K562 (cell line): Measurements from ENCODE around the gene MYCN. TPM values are rescaled to one million over a fixed set of nuclear protein-coding genes. Genes with fewer than 3 reads are reported as not detected.
A peak's percentile ranks its signal among the peaks of the same experiment; 100 is the strongest.

Source experiments
- ATAC-seq: fragments of 200-7000 bp; cut with Tn5 transposase; 3 replicates; pipeline ENCODE4 v1.9.1; 2020; ENCODE audit warnings: moderate library complexity
- BruUV-seq: library from RNA; stranded (reverse); fragments of 400-500 nt; replicated peaks from 2 replicates; lab custom pipeline; 2021; lab: Mats Ljungman, UMichigan
- CTCF ChIA-PET: fragments of 300-600 bp; formaldehyde crosslinking; extraction: SDS; loops from one replicate; lab custom pipeline; 2021; ENCODE audit warnings: low intra/inter-chr PET ratio; lab: Yijun Ruan, JAX
- POLR2A ChIA-PET: fragments of 300-600, 350-650 bp; sonication (Branson Sonifier 250); formaldehyde crosslinking; extraction: SDS; loops from one replicate; lab custom pipeline; 2021; ENCODE audit warnings: antibody characterized with exemption, inconsistent platforms; lab: Yijun Ruan, JAX
- DNase-seq, 4 experiments: peaks; one replicate each; pipeline versions ENCODE4 v3.0.0 to v3.0.0-alpha.2; 2011 to 2018; ENCODE audit warnings: low spot score in 3 of 4, mixed read lengths in 3 of 4; ENCODE audit errors: extremely low read depth in 1 of 4
- FAIRE-seq: peaks from 2 replicates; lab custom pipeline; 2011; peaks lifted over from hg19 to GRCh38; lab: Jason Lieb, UNC
- H2AFZ ChIP-seq: 2 replicates; pipeline ENCODE4 v1.6.0; 2011; ENCODE audit warnings: low read depth, low read length, control low read depth, inconsistent platforms
- H3K27ac ChIP-seq: fragments of 200-600 bp; 3 replicates; pipeline ENCODE4 v1.8.0; 2011; ENCODE audit warnings: low read depth, mild to moderate bottlenecking, control low read depth, inconsistent platforms, low read length, moderate library complexity, mixed read lengths; ENCODE audit errors: extremely low read depth
- H3K27me3 ChIP-seq, 2 experiments: fragments of 300-600 bp in 1 of 2; 2 replicates in 1 of 2; 3 replicates in 1 of 2; pipeline versions ENCODE4 v1.6.0 to v1.8.0; 2011; ENCODE audit warnings: inconsistent platforms in 2 of 2, low read length in 2 of 2, mild to moderate bottlenecking in 1 of 2, mixed read lengths in 1 of 2, moderate library complexity in 1 of 2; ENCODE audit not compliant: control insufficient read depth in 2 of 2, insufficient read depth in 2 of 2
- H3K36me3 ChIP-seq: fragments of 300-600 bp; 3 replicates; pipeline ENCODE4 v1.8.0; 2011; ENCODE audit warnings: mild to moderate bottlenecking, low read length, inconsistent platforms; ENCODE audit not compliant: control insufficient read depth, insufficient read depth
- H3K4me1 ChIP-seq, 2 experiments: fragments of 200-600 bp in 1 of 2; replicated peaks in 1 of 2; 2 replicates in 1 of 2; 3 replicates in 1 of 2; pipeline versions ENCODE4 v1.5.1 to v1.8.0; 2011; ENCODE audit warnings: inconsistent platforms in 2 of 2, low read length in 2 of 2, mild to moderate bottlenecking in 1 of 2, mixed read lengths in 1 of 2, moderate library complexity in 1 of 2; ENCODE audit not compliant: control insufficient read depth in 2 of 2, insufficient read depth in 2 of 2
- H3K4me2 ChIP-seq: 2 replicates; pipeline ENCODE4 v1.6.1; 2011; ENCODE audit warnings: low read length, control low read depth, inconsistent platforms, mixed read lengths; ENCODE audit not compliant: insufficient read depth
- H3K4me3 ChIP-seq: fragments of 200-600 bp; sonication (generic), shearing (Covaris generic); 2 replicates; pipeline ENCODE4 v1.5.1; 2016; ENCODE audit warnings: control low read depth, inconsistent platforms
- H3K79me2 ChIP-seq: fragments of 200-600 bp; 3 replicates; pipeline ENCODE4 v1.8.0; 2011; ENCODE audit warnings: low read length, inconsistent platforms; ENCODE audit not compliant: control insufficient read depth, insufficient read depth
- H3K9ac ChIP-seq, 2 experiments: 2 replicates each; pipeline versions ENCODE4 v1.6.0 to v1.6.1; 2011; ENCODE audit warnings: low read depth in 2 of 2, low read length in 2 of 2, control low read depth in 1 of 2, inconsistent platforms in 1 of 2, mild to moderate bottlenecking in 1 of 2, mixed read lengths in 1 of 2; ENCODE audit not compliant: insufficient read depth in 1 of 2
- H3K9me1 ChIP-seq: one replicate; pipeline ENCODE4 v1.6.0; 2011; ENCODE audit warnings: inconsistent platforms, mild to moderate bottlenecking, low read length, moderate library complexity; ENCODE audit not compliant: control insufficient read depth, insufficient read depth
- H3K9me3 ChIP-seq: replicated peaks from 2 replicates; pipeline ENCODE4 v1.5.1; 2011; ENCODE audit warnings: low read depth, low read length, inconsistent platforms; ENCODE audit not compliant: control insufficient read depth, insufficient read depth
- H4K20me1 ChIP-seq: replicated peaks from 2 replicates; pipeline ENCODE4 v1.6.1; 2011; ENCODE audit warnings: low read length, inconsistent platforms, mixed read lengths; ENCODE audit not compliant: control insufficient read depth, insufficient read depth
- CUX1 ChIP-seq: fragments of 200-800 bp; sonication (Bioruptor generic); IDR thresholded peaks from 2 replicates; pipeline ENCODE4 v1.6.1; 2016; ENCODE audit warnings: missing genetic modification characterization, missing compliant biosample characterization
- KDM4B ChIP-seq, 2 experiments: fragments of 450-650 bp in 1 of 2; sonication (generic) in 1 of 2; IDR thresholded peaks; 2 replicates each; pipeline ENCODE4 v1.6.1; 2016 to 2017; ENCODE audit warnings: borderline replicate concordance in 2 of 2, antibody characterized with exemption in 1 of 2, low read depth in 1 of 2, mild to moderate bottlenecking in 1 of 2
- TFE3 ChIP-seq: fragments of 450-650 bp; formaldehyde crosslinking; IDR thresholded peaks from 2 replicates; pipeline ENCODE4 v1.4.0; 2020; ENCODE audit warnings: mild to moderate bottlenecking, mixed read lengths
- ZNF507 ChIP-seq: conservative IDR thresholded peaks from 2 replicates; pipeline ENCODE4 v1.6.1; 2017; ENCODE audit warnings: missing genetic modification characterization, missing compliant biosample characterization
- WGBS: fragments of 100-300 bp; shearing (Covaris generic); methylation state at CpG from one replicate; pipeline ENCODE4 v1.1.6; 2016; ENCODE audit warnings: low coverage, mixed read lengths; ENCODE audit not compliant: insufficient coverage; ENCODE audit errors: missing lambda C conversion rate; 5-methylcytosine and 5-hydroxymethylcytosine counted together
- in situ Hi-C: fragments of 300-500 bp; cut with MboI; formaldehyde crosslinking; loops from 4 replicates; pipeline ENCODE4 v1.15.0; 2018; ENCODE audit warnings: inconsistent platforms, mixed read lengths
- intact Hi-C: fragments of 100-400 bp; cut with micrococcal nuclease; formaldehyde crosslinking; loops from 2 replicates; pipeline ENCODE4 v1.14.2; 2022
- polyA plus RNA-seq, 8 experiments: library from polyadenylated mRNA; depleted of rRNA in 4 of 8; stranded (reverse) in 5 of 8; unstranded in 3 of 8; fragments of >200 nt; fragmentation: Nextera tagmentation in 2 of 8; fragmentation: Illumina TruSeq in 1 of 8; extraction: Ambion mirVana in 2 of 8; extraction: Trizol in 1 of 8; gene quantifications; 2 replicates each; pipeline versions ENCODE4 v1.2.1 to v1.2.3, GENCODE V29; 2011 to 2014; ENCODE audit warnings: inconsistent platforms in 1 of 8, missing spikeins in 1 of 8
- total RNA-seq, 7 experiments: library from RNA; depleted of rRNA in 6 of 7; stranded (reverse); fragments of >200 nt in 6 of 7; fragmentation: Illumina TruSeq in 2 of 7; extraction: Trizol in 2 of 7; gene quantifications; 2 replicates each; pipeline versions ENCODE4 v1.2.1 to v1.2.3, GENCODE V29; 2011 to 2021; ENCODE audit warnings: low replicate concordance in 1 of 7

The MYCN gene
- total and polyA plus RNA-seq, 9 of the 15 experiments (the other 6 are each of a cell fraction or from before 2014, with no cell fraction given): not detected

GRCh38 chr2:15901095-15901807 is 39.1 kb upstream of the MYCN start:
- ChIA-PET POLR2A (interaction anchor here (0.6 kb wide), 1 partner anchor 146 kb away, joined by 3 read pairs; no protein-coding TSS in a partner anchor), CTCF (no interaction called here)
- ATAC-seq: no peak
- in situ Hi-C loops (no loop called here), intact Hi-C loops (no loop called here)
- no peak for FAIRE-seq
- Histone ChIP-seq H3K9ac (no peak overlapping the region), H3K4me1 (no peaks in the 10 kb centered on the region), H3K9me1 (no peaks in the 10 kb centered on the region), H3K4me3 (no peak overlapping the region), H2AFZ (no peak overlapping the region), H3K79me2 (no peaks in the 10 kb centered on the region), H3K4me2 (no peak overlapping the region), H4K20me1 (no peaks in the 10 kb centered on the region), H3K36me3 (no peaks in the 10 kb centered on the region), H3K9me3 (no peaks in the 10 kb centered on the region), H3K27me3 (no peaks in the 10 kb centered on the region), H3K27ac (no peak overlapping the region)
- 0% methylated on average over 3 of the region's 5 CpGs for WGBS
- DNase-seq: no peak
- TF ChIP-seq KDM4B (IDR thresholded peaks at IDR 0.05; ENCODE audit: borderline replicate concordance in 2 of 2, low read depth in 1 of 2): no peak
- TF ChIP-seq ZNF507 (tag): peak; percentile 55; the same call in 1 of the 2 replicates
- no TSS peak for BruUV-seq

GRCh38 chr2:15901808-15902130 is 38.6 kb upstream of the MYCN start:
- ChIA-PET CTCF (no interaction called here), POLR2A (interaction anchor here (0.6 kb wide), 1 partner anchor 146 kb away, joined by 3 read pairs; no protein-coding TSS in a partner anchor)
- no peaks in the 10 kb centered on the region for H3K27me3 ChIP-seq
- FAIRE-seq (no peak), DNase-seq (no peak), ATAC-seq (no peak)
- H3K4me1 ChIP-seq: no peaks in the 10 kb centered on the region
- no TSS peak for BruUV-seq
- H3K79me2 ChIP-seq: no peaks in the 10 kb centered on the region
- no peaks in the 10 kb centered on the region for H3K9me1 ChIP-seq
- TF ChIP-seq CUX1 (no peak), TFE3 (CRISPR knock-in tag) (peak; percentile 29; the same call in 1 of the 2 replicates)
- no peak overlapping the region for H2AFZ ChIP-seq
- in situ Hi-C loops (no loop called here), intact Hi-C loops (no loop called here)
- no peak overlapping the region for H3K4me2 ChIP-seq
- 2% methylated on average over 3 of the region's 3 CpGs for WGBS
- no peaks in the 10 kb centered on the region for H4K20me1 ChIP-seq
- no peaks in the 10 kb centered on the region for H3K9me3 ChIP-seq
- H3K36me3 ChIP-seq: no peaks in the 10 kb centered on the region
- H3K27ac ChIP-seq: no peak overlapping the region
- H3K9ac ChIP-seq: no peak overlapping the region
- H3K4me3 ChIP-seq: no peak overlapping the region
